Activated T-helper 1 cell treated with anti-CD3 and anti-CD28 coated beads, Interleukin-2, amount 50 U/mL, for 16 hours (primary cell): ENCODE measurements around the gene PPARA.

Experiments
- DNase-seq, 2 donors: peaks; one replicate each; pipeline ENCODE4 v3.0.0-alpha.2; 2020; ENCODE audit warnings: low read depth in 1 of 2, low spot score in 1 of 2

The PPARA gene

GRCh38 chr22:46113910-46114517, 36.3 kb upstream of the PPARA start:
- no peak for DNase-seq

- DNase-seq = no peak
Observed at GRCh38 chr22:46114518-46115387, 35.6 kb upstream of the PPARA start.

- no peak for DNase-seq
Observed at GRCh38 chr22:46115388-46115678, 35.0 kb upstream of the PPARA start.

- no peak for DNase-seq
Observed at GRCh38 chr22:46115755-46116490, 34.4 kb upstream of the PPARA start.

GRCh38 chr22:46116491-46116958, 33.8 kb upstream of the PPARA start:
- DNase-seq = peak; percentile 70 to 75

- no peak for DNase-seq
Observed at GRCh38 chr22:46117206-46118199, 32.8 kb upstream of the PPARA start.

GRCh38 chr22:46119093-46119728, 31.1 kb upstream of the PPARA start:
- DNase-seq = no peak

- DNase-seq = no peak
Observed at GRCh38 chr22:46119729-46120419, 30.5 kb upstream of the PPARA start.

- DNase-seq = no peak
Observed at GRCh38 chr22:46120420-46120737, 29.9 kb upstream of the PPARA start.

GRCh38 chr22:46121079-46121478, 29.2 kb upstream of the PPARA start:
- no peak for DNase-seq

GRCh38 chr22:46121523-46122287, 28.6 kb upstream of the PPARA start:
- DNase-seq = no peak

- peak; percentile 37 to 52 for DNase-seq
Observed at GRCh38 chr22:46122511-46122971, 27.8 kb upstream of the PPARA start.

- no peak for DNase-seq
Observed at GRCh38 chr22:46122980-46123693, 27.2 kb upstream of the PPARA start.

GRCh38 chr22:46123694-46124382, 26.5 kb upstream of the PPARA start:
- DNase-seq = no peak

GRCh38 chr22:46124383-46125144, 25.8 kb upstream of the PPARA start:
- DNase-seq = no peak

GRCh38 chr22:46125311-46125710, 25.0 kb upstream of the PPARA start:
- no peak for DNase-seq
